Stimulated activated CD4-positive, alpha-beta T cell treated with anti-CD3 and anti-CD28 coated beads, TNF-alpha, amount 100 ng/mL, for 4 hours (primary cell): ENCODE measurements around the gene HABP4.

Experiments used
- DNase-seq, 3 experiments: peaks; one replicate each; pipeline ENCODE4 v3.0.0-alpha.2; 2020; ENCODE audit warnings: low read depth in 3 of 3

The HABP4 gene

GRCh38 chr9:96522366-96522765, 72.4 kb downstream of the HABP4 start:
- DNase-seq, result no peak

GRCh38 chr9:96523374-96523773, 73.4 kb downstream of the HABP4 start:
- DNase-seq, result no peak

- no peak for DNase-seq
Measured at GRCh38 chr9:96524045-96524444, 74.1 kb downstream of the HABP4 start.

GRCh38 chr9:96524764-96525163, 74.8 kb downstream of the HABP4 start:
- DNase-seq, result no peak

- no peak for DNase-seq
Measured at GRCh38 chr9:96532173-96532572, 82.2 kb downstream of the HABP4 start.

GRCh38 chr9:96540106-96540505, 90.1 kb downstream of the HABP4 start:
- DNase-seq, result no peak
